A549 treated with AZD9567 at 1 μM for 4 hours (cell line): ENCODE measurements around the gene MYOD1. TPM values are rescaled to one million over a fixed set of nuclear protein-coding genes. Genes with fewer than 3 reads are reported as not detected.

Source experiments
- total RNA-seq: library from RNA; stranded (reverse); fragments of 200-300 nt; extraction: Qiagen RNA extraction; gene quantifications from 5 replicates; pipeline ENCODE4 v1.2.3, GENCODE V29; 2022; ENCODE audit not compliant: insufficient read depth

Gene MYOD1
- not detected in 5 replicates for total RNA-seq

DNA sequence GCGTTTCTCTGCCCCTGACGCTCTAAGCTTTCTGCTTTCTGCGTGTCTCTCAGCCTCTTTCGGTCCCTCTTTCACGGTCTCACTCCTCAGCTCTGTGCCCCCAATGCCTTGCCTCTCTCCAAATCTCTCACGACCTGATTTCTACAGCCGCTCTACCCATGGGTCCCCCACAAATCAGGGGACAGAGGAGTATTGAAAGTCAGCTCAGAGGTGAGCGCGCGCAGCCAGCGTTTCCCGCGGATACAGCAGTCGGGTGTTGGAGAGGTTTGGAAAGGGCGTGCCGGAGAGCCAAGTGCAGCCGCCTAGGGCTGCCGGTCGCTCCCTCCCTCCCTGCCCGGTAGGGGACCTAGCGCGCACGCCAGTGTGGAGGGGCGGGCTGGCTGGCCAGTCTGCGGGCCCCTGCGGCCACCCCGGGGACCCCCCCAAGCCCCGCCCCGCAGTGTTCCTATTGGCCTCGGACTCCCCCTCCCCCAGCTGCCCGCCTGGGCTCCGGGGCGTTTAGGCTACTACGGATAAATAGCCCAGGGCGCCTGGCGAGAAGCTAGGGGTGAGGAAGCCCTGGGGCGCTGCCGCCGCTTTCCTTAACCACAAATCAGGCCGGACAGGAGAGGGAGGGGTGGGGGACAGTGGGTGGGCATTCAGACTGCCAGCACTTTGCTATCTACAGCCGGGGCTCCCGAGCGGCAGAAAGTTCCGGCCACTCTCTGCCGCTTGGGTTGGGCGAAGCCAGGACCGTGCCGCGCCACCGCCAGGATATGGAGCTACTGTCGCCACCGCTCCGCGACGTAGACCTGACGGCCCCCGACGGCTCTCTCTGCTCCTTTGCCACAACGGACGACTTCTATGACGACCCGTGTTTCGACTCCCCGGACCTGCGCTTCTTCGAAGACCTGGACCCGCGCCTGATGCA lies at the start of gene MYOD1:
Gene MYOD1 (plus strand): TSS at position 544 of the 910 bp plus-strand sequence. CDS start 212 bp downstream, at position 756.

DNA sequence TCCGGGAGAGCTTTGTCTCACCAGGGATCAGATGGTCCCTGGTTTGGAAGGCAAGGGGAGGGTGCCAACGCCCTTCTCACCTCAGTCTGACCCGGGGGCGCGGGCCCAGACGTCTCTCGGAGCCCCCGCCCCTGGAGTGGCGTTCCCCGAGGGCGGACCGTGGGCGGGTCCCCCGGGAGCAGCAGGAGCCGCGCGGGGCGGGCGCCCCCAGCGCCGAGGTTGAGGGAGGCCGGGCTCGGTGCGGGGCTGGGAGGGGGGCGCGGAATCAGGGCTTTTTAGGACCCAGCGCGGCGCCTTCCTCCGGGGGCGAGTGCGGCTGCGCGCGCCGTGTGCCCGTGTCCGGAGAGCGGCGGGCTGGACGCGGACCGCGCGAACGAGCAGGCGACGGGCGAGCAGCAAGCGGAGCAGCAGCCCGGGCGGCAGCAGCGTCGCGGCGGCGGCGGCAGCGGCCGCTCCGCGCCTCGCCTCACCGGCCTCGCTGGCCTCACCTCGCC lies 15.1 kb downstream of the MYOD1 start, which contains the start of gene KCNC1:
Gene KCNC1 (plus strand): TSS at position 364 of the 494 bp plus-strand sequence. CDS start 1,222 bp downstream, outside the sequence.

Other genes with a start within 250 kb of the MYOD1 start
- gene ABCC8, start 242.7 kb upstream of the MYOD1 start, total RNA-seq = 5.1 to 9.4 TPM (median 7.6 TPM) in 5 replicates
- 0.78 to 10.1 TPM (median 1.2 TPM) in 5 replicates for gene USH1C, start 175.2 kb upstream of the MYOD1 start, total RNA-seq
- gene OTOG, start 172.3 kb upstream of the MYOD1 start, total RNA-seq = not detected in 5 replicates
- 0.06 to 0.12 TPM (median 0.12 TPM) in 4 of 5 replicates, not detected in the other for gene KCNC1, start 15.2 kb downstream of the MYOD1 start, total RNA-seq